HepG2 (cell line): ENCODE data around the gene GLIS1.

Experiments used
- CCAR2 ChIP-seq: fragments of 200-400 bp; formaldehyde crosslinking; optimal IDR thresholded peaks from 2 replicates; pipeline ENCODE3; 2018; ENCODE audit warnings: low read depth, mild to moderate bottlenecking, low read length, moderate library complexity
- EZH2 ChIP-seq: conservative IDR thresholded peaks from 2 replicates; pipeline ENCODE4 v1.6.1; 2012; ENCODE audit warnings: mild to moderate bottlenecking, low read depth, low read length, moderate library complexity
- NFE2 ChIP-seq: sonication (generic); formaldehyde crosslinking; IDR thresholded peaks from 2 replicates; pipeline ENCODE4 v1.4.0; 2020; ENCODE audit warnings: missing genetic modification reagents
- POLR2A ChIP-seq, 2 experiments: IDR thresholded peaks; 2 replicates each; pipeline ENCODE4 v1.6.1; 2011; ENCODE audit warnings: low read depth in 2 of 2, low read length in 2 of 2, mild to moderate bottlenecking in 1 of 2, moderate library complexity in 1 of 2; ENCODE audit not compliant: insufficient read depth in 1 of 2
- SIN3A ChIP-seq: IDR thresholded peaks from 2 replicates; pipeline ENCODE4 v1.6.1; 2011; ENCODE audit warnings: low read depth, mild to moderate bottlenecking, control low read depth, low read length, borderline replicate concordance
- SMYD3 ChIP-seq: sonication (generic); formaldehyde crosslinking; IDR thresholded peaks from 2 replicates; pipeline ENCODE4 v1.8.1; 2023; ENCODE audit warnings: mild to moderate bottlenecking, missing genetic modification reagents
- WIZ ChIP-seq: sonication (generic); formaldehyde crosslinking; IDR thresholded peaks from 2 replicates; pipeline ENCODE4 v1.5.1; 2020; ENCODE audit warnings: mild to moderate bottlenecking, missing genetic modification reagents
- ZNF768 ChIP-seq: sonication (generic); formaldehyde crosslinking; IDR thresholded peaks from 2 replicates; pipeline ENCODE4 v1.4.0; 2020; ENCODE audit warnings: missing genetic modification reagents
- TF ChIP-seq, protein P1 (sequence below): fragments of 450-650 bp; IDR thresholded peaks from 2 replicates; pipeline ENCODE4 v1.6.1; 2017
- TF ChIP-seq, protein P2 (sequence below): IDR thresholded peaks from 2 replicates; pipeline ENCODE4 v1.6.1; 2012; ENCODE audit warnings: low read length, improper control_type of control experiment
- TF ChIP-seq, protein P3 (sequence below): sonication (generic); formaldehyde crosslinking; IDR thresholded peaks from 2 replicates; pipeline ENCODE4 v1.4.0; 2020; ENCODE audit warnings: missing genetic modification reagents
- TF ChIP-seq, protein P4 (sequence below): sonication (generic); formaldehyde crosslinking; IDR thresholded peaks from 2 replicates; pipeline ENCODE4 v1.4.0; 2020; ENCODE audit warnings: missing genetic modification reagents

DNA sequence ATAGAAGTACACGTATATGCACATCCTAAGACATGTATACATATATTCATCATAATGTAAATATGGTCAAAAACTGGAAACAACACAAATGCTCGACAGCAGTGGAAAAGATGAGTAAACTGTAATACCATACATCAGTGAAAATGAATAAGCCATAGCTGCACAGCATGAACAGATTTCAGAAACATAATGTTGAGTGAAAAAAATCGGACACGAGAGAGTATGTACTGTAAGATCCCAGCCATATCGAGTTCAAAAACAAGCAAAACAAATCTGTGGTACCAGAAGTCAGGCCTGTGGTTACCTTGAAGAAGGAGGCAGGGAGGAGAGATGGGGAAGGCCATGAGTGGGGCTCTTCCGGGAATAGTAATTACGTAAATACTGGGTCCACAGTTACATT lies 90.4 kb downstream of the GLIS1 start:
- TF ChIP-seq ZNF768 (CRISPR knock-in tag) (no peak), WIZ (CRISPR knock-in tag) (no peak), EZH2 (no peak), SMYD3 (CRISPR knock-in tag) (no peak), NFE2 (CRISPR knock-in tag) (no peak), SIN3A (no peak), POLR2A (IDR thresholded peaks at IDR 0.05; ENCODE audit: insufficient read depth in 1 of 2, low read depth in 2 of 2, low read length in 2 of 2) (no peak), CCAR2 (no peak)
- TF ChIP-seq, protein P1, sequence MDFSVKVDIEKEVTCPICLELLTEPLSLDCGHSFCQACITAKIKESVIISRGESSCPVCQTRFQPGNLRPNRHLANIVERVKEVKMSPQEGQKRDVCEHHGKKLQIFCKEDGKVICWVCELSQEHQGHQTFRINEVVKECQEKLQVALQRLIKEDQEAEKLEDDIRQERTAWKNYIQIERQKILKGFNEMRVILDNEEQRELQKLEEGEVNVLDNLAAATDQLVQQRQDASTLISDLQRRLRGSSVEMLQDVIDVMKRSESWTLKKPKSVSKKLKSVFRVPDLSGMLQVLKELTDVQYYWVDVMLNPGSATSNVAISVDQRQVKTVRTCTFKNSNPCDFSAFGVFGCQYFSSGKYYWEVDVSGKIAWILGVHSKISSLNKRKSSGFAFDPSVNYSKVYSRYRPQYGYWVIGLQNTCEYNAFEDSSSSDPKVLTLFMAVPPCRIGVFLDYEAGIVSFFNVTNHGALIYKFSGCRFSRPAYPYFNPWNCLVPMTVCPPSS, result no peak
- TF ChIP-seq, protein P2, sequence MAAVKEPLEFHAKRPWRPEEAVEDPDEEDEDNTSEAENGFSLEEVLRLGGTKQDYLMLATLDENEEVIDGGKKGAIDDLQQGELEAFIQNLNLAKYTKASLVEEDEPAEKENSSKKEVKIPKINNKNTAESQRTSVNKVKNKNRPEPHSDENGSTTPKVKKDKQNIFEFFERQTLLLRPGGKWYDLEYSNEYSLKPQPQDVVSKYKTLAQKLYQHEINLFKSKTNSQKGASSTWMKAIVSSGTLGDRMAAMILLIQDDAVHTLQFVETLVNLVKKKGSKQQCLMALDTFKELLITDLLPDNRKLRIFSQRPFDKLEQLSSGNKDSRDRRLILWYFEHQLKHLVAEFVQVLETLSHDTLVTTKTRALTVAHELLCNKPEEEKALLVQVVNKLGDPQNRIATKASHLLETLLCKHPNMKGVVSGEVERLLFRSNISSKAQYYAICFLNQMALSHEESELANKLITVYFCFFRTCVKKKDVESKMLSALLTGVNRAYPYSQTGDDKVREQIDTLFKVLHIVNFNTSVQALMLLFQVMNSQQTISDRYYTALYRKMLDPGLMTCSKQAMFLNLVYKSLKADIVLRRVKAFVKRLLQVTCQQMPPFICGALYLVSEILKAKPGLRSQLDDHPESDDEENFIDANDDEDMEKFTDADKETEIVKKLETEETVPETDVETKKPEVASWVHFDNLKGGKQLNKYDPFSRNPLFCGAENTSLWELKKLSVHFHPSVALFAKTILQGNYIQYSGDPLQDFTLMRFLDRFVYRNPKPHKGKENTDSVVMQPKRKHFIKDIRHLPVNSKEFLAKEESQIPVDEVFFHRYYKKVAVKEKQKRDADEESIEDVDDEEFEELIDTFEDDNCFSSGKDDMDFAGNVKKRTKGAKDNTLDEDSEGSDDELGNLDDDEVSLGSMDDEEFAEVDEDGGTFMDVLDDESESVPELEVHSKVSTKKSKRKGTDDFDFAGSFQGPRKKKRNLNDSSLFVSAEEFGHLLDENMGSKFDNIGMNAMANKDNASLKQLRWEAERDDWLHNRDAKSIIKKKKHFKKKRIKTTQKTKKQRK, result no peak
- TF ChIP-seq, protein P3, sequence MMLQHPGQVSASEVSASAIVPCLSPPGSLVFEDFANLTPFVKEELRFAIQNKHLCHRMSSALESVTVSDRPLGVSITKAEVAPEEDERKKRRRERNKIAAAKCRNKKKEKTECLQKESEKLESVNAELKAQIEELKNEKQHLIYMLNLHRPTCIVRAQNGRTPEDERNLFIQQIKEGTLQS, result no peak
- TF ChIP-seq, protein P4, sequence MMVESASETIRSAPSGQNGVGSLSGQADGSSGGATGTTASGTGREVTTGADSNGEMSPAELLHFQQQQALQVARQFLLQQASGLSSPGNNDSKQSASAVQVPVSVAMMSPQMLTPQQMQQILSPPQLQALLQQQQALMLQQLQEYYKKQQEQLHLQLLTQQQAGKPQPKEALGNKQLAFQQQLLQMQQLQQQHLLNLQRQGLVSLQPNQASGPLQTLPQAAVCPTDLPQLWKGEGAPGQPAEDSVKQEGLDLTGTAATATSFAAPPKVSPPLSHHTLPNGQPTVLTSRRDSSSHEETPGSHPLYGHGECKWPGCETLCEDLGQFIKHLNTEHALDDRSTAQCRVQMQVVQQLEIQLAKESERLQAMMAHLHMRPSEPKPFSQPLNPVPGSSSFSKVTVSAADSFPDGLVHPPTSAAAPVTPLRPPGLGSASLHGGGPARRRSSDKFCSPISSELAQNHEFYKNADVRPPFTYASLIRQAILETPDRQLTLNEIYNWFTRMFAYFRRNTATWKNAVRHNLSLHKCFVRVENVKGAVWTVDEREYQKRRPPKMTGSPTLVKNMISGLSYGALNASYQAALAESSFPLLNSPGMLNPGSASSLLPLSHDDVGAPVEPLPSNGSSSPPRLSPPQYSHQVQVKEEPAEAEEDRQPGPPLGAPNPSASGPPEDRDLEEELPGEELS (CRISPR knock-in tag), result no peak
